Amygdala (tissue), 56 donors: Measurements from ENCODE around the gene MSANTD1.
A peak's percentile ranks its signal among the peaks of the same experiment; 100 is the strongest.

ENCODE experiments used
- DNase-seq, 56 donors: peaks; one replicate each; lab custom pipeline; 2025; lab: John Stamatoyannopoulos, UW

Gene MSANTD1

GRCh38 chr4:3248811-3249661 lies at the start of gene MSANTD1:
MSANTD1 (plus strand) TSS chr4:3249159; CDS start chr4:3249223, 64 bp downstream.
- peak in 1 of 56 donors; percentile 21 for DNase-seq

- no peak for DNase-seq
These were observed 49.1 kb upstream of the MSANTD1 start for GRCh38 chr4:3199653-3200422.

- DNase-seq, result no peak
These were observed 48.4 kb upstream of the MSANTD1 start for GRCh38 chr4:3200423-3201090.

- DNase-seq, result no peak
These were observed 46.9 kb upstream of the MSANTD1 start for GRCh38 chr4:3201718-3202702.

GRCh38 chr4:3202836-3203820 lies 45.8 kb upstream of the MSANTD1 start:
- no peak for DNase-seq

GRCh38 chr4:3203971-3204431 lies 45.0 kb upstream of the MSANTD1 start:
- DNase-seq, result peak in 1 of 56 donors; percentile 39

GRCh38 chr4:3205995-3206394 lies 43.0 kb upstream of the MSANTD1 start:
- DNase-seq, result no peak

- DNase-seq, result no peak
These were observed 42.4 kb upstream of the MSANTD1 start for GRCh38 chr4:3206439-3207100.

GRCh38 chr4:3207531-3208037 lies 41.4 kb upstream of the MSANTD1 start:
- no peak for DNase-seq

GRCh38 chr4:3208826-3209225 lies 40.1 kb upstream of the MSANTD1 start:
- DNase-seq, result no peak

- DNase-seq, result no peak
These were observed 39.2 kb upstream of the MSANTD1 start for GRCh38 chr4:3209551-3210325.

GRCh38 chr4:3210467-3210866 lies 38.5 kb upstream of the MSANTD1 start:
- no peak for DNase-seq

GRCh38 chr4:3211866-3212265 lies 37.1 kb upstream of the MSANTD1 start:
- no peak for DNase-seq

GRCh38 chr4:3212391-3213105 lies 36.4 kb upstream of the MSANTD1 start:
- DNase-seq, result no peak

- DNase-seq, result no peak
These were observed 35.9 kb upstream of the MSANTD1 start for GRCh38 chr4:3213106-3213425.

GRCh38 chr4:3213661-3214250 lies 35.2 kb upstream of the MSANTD1 start:
- no peak for DNase-seq
